ENCODE measurements around the gene SNTB2. TPM values are rescaled to one million over a fixed set of nuclear protein-coding genes. Genes with fewer than 3 reads are reported as not detected.
A peak's percentile ranks its signal among the peaks of the same experiment; 100 is the strongest.

The SNTB2 gene
- total RNA-seq, 1 donor from 2014 or later: 45.7 TPM

- DNase-seq (ENCODE audit: low spot score): peak; percentile 96
These were observed 152.5 kb downstream of the SNTB2 start, which contains the start of the genes COG8 and NIP7 for GRCh38 chr16:69339289-69340094. COG8 (minus strand) TSS chr16:69339564; CDS start chr16:69339552, 12 bp downstream. NIP7 (plus strand) TSS chr16:69339772; CDS start chr16:69339830, 58 bp downstream.

DNA sequence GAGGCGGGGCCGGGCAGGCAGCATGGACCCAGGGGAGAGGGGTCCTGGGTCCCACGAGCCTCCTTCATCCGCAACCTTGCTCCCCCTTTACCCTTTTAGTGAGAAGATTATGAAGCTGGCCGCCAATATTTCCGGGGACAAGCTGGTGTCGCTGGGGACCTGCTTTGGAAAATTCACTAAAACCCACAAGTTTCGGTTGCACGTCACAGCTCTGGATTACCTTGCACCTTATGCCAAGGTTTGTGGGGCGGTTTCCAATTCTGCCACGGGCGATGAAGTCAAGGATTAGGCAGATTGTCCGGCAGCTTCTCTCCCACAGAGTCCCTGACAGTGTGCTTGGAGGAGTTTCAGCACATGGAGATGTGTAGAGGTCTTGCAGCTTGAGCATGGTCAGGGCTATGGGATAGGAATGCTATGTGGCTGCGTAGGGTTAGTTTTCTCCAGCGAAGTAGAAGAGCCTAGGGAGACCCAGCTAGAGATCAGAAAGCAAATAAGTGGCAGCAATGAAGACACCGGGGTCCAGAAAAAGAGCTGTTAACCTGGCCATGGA, 153.2 kb downstream of the SNTB2 start:
- DNase-seq (ENCODE audit: low spot score): no peak

DNA sequence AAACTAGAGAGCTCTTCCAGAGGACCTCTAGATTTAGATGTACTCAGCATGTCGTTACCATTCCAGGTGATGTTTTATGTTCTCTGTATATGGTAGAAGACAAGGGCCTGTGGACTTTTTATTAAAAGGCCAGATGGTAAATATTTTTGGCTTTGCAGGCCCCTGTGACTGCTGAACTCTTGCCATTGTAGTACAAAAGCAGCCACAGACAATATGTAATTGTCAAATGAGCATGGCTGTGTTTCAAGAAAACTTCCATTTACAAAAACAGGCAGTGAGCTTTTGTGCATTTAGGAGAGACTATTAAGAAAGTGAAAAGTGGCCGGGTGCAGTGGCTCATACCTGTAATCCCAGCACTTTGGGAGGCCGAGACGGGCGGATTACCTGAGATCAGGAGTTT, 157.2 kb downstream of the SNTB2 start:
- DNase-seq (ENCODE audit: low spot score): no peak

GRCh38 chr16:69345923-69346322, 159.0 kb downstream of the SNTB2 start:
- DNase-seq (ENCODE audit: low spot score): no peak

GRCh38 chr16:69346683-69347082, 159.7 kb downstream of the SNTB2 start:
- no peak for DNase-seq (ENCODE audit: low spot score)

DNA sequence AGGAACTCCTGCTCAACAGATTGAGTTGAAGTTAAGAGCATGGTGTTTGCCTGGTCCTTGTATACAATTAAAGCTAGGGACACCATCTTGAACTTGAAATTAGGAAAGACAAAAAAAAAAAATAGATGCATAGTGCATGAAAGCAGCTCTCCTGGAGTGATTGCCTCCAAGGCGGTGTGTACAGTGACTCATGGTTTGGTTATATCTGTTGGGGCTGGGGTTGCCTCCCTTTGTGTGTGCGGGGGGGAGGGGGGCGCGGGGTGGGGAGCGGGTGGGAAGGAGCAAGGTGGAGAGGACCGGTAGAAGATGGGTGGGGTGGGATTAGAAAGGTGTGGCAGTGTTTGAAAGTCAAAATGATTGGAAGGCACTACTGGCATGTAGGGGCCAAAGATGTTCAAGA, 161.3 kb downstream of the SNTB2 start:
- no peak for DNase-seq (ENCODE audit: low spot score)

DNA sequence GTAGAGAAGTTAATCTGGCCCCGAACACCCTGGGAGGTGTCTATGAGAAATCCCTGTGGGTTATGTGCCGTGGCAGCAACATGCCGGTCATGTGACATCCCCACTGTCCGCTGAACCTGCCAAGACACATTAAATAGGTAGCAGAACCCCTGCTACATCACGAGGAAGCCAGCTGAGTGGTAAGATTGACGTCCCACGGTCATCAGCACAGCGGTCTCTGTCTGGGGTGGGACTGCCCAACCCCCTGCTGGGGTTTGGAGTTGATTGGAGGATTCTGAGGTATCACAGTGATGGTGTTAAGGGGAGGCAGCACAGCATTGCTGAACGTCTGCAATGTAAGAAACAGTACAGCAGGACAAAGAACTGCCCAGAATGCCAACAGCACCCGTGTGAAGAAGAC, 162.6 kb downstream of the SNTB2 start:
- DNase-seq (ENCODE audit: low spot score): no peak

GRCh38 chr16:69350536-69351133, 163.7 kb downstream of the SNTB2 start:
- DNase-seq (ENCODE audit: low spot score): no peak

- no peak for DNase-seq (ENCODE audit: low spot score)
These were observed 164.5 kb downstream of the SNTB2 start, which contains the start of gene TMED6 for GRCh38 chr16:69351309-69352027. TMED6 (minus strand) TSS chr16:69351786; CDS start chr16:69351753, 33 bp downstream.

Other genes starting within 250 kb of the SNTB2 start
- gene HAS3, start 81.5 kb upstream of the SNTB2 start, total RNA-seq: 58.9 TPM
- gene CHTF8, start 54.6 kb upstream of the SNTB2 start, total RNA-seq: 133 TPM
- 47.4 TPM for gene UTP4, start 54.5 kb upstream of the SNTB2 start, total RNA-seq
- 30.8 TPM for gene VPS4A, start 124.2 kb downstream of the SNTB2 start, total RNA-seq
- 15.1 TPM for gene PDF, start 143.4 kb downstream of the SNTB2 start, total RNA-seq
- gene COG8, start 152.4 kb downstream of the SNTB2 start, total RNA-seq: 30.1 TPM
- gene NIP7, start 152.6 kb downstream of the SNTB2 start, total RNA-seq: 26.1 TPM
- gene TMED6, start 164.6 kb downstream of the SNTB2 start, total RNA-seq: 1.5 TPM
- gene TERF2, start 198.8 kb downstream of the SNTB2 start, total RNA-seq: 38.7 TPM
- gene CYB5B, start 237.5 kb downstream of the SNTB2 start, total RNA-seq: 152 TPM

All from ureter (tissue), 1 donor.